GM06990 (cell line): ENCODE data around the gene MESP2.

Experiments
- DNase-seq: peaks from one replicate; pipeline ENCODE4 v3.0.0-alpha.2; 2011; ENCODE audit not compliant: insufficient read length; ENCODE audit errors: extremely low read depth
- H3K27me3 ChIP-seq: replicated peaks from 2 replicates; pipeline ENCODE4 v1.6.0; 2011; ENCODE audit warnings: low read length; ENCODE audit not compliant: control insufficient read depth, insufficient read depth
- H3K36me3 ChIP-seq: 2 replicates; pipeline ENCODE4 v1.5.1; 2011; ENCODE audit warnings: low read length; ENCODE audit not compliant: control insufficient read depth, insufficient read depth
- H3K4me3 ChIP-seq: replicated peaks from 2 replicates; pipeline ENCODE4 v1.5.1; 2011; ENCODE audit warnings: low read depth, mild to moderate bottlenecking, control low read depth, low read length
- CTCF ChIP-seq: IDR thresholded peaks from 2 replicates; pipeline ENCODE4 v1.5.1; 2011; ENCODE audit warnings: low read length, control low read depth, mild to moderate bottlenecking, inconsistent platforms; ENCODE audit not compliant: insufficient read depth, poor library complexity, severe bottlenecking

MESP2 gene

GRCh38 chr15:89822611-89822950 lies 46.4 kb downstream of the MESP2 start:
- Histone ChIP-seq H3K27me3 (no peaks in the 10 kb centered on the region; the same call in 1 of the 2 replicates), H3K36me3 (no peaks in the 10 kb centered on the region), H3K4me3 (no peak overlapping the region)
- DNase-seq, result no peak
- no peak for TF ChIP-seq CTCF

- Histone ChIP-seq H3K4me3 (no peak overlapping the region), H3K27me3 (no peaks in the 10 kb centered on the region; the same call in 1 of the 2 replicates), H3K36me3 (no peaks in the 10 kb centered on the region)
- TF ChIP-seq CTCF, result no peak
- DNase-seq, result no peak
These were observed 47.0 kb downstream of the MESP2 start for GRCh38 chr15:89822951-89823711.

GRCh38 chr15:89823836-89824606 lies 47.9 kb downstream of the MESP2 start:
- no peak overlapping the region for H3K4me3 ChIP-seq
- H3K36me3 ChIP-seq, result no peaks in the 10 kb centered on the region
- no peaks in the 10 kb centered on the region; the same call in 1 of the 2 replicates for H3K27me3 ChIP-seq
- no peak for TF ChIP-seq CTCF
- no peak for DNase-seq

GRCh38 chr15:89824607-89824867 lies 48.4 kb downstream of the MESP2 start:
- Histone ChIP-seq H3K27me3 (no peaks in the 10 kb centered on the region; the same call in 1 of the 2 replicates), H3K36me3 (no peaks in the 10 kb centered on the region)

GRCh38 chr15:89825271-89825940 lies 49.3 kb downstream of the MESP2 start:
- H3K4me3 ChIP-seq, result no peak overlapping the region
- no peaks in the 10 kb centered on the region for H3K36me3 ChIP-seq
- no peaks in the 10 kb centered on the region; the same call in 1 of the 2 replicates for H3K27me3 ChIP-seq
- DNase-seq, result no peak
- TF ChIP-seq CTCF, result no peak

More at GRCh38 chr15:89824607-89824867, 48.4 kb downstream of the MESP2 start:
- no peak overlapping the region for H3K4me3 ChIP-seq
- TF ChIP-seq CTCF, result no peak
- no peak for DNase-seq
